M059J (cell line): Measurements from ENCODE around the gene CDK11B. TPM values are rescaled to one million over a fixed set of nuclear protein-coding genes. Genes with fewer than 3 reads are reported as not detected.
"Not testable (repeated sequence)": the region's sequence is repeated elsewhere in the genome, so short reads cannot be mapped to it uniquely, and the experiment has no call there.

ENCODE experiments used
- DNase-seq: peaks from one replicate; pipeline ENCODE4 v3.0.0-alpha.2; 2012; ENCODE audit warnings: low read depth
- total RNA-seq: library from RNA; depleted of rRNA; stranded (reverse); fragments of >200 nt; shearing (Covaris generic); gene quantifications from 2 replicates; pipeline ENCODE4 v1.2.3, GENCODE V29; 2014; rRNA removed

Gene CDK11B
- total RNA-seq, 1 experiment from 2014 or later, result 13.2 TPM

GRCh38 chr1:1599935-1600860, 58.6 kb downstream of the CDK11B start, which contains the start of gene FNDC10:
Gene FNDC10 (minus strand): TSS chr1:1600135. CDS start chr1:1600015, 120 bp downstream.
- DNase-seq, result no peak

GRCh38 chr1:1599030-1599934, 59.5 kb downstream of the CDK11B start:
- no peak for DNase-seq

GRCh38 chr1:1598720-1599029, 60.1 kb downstream of the CDK11B start:
- no peak for DNase-seq

DNA sequence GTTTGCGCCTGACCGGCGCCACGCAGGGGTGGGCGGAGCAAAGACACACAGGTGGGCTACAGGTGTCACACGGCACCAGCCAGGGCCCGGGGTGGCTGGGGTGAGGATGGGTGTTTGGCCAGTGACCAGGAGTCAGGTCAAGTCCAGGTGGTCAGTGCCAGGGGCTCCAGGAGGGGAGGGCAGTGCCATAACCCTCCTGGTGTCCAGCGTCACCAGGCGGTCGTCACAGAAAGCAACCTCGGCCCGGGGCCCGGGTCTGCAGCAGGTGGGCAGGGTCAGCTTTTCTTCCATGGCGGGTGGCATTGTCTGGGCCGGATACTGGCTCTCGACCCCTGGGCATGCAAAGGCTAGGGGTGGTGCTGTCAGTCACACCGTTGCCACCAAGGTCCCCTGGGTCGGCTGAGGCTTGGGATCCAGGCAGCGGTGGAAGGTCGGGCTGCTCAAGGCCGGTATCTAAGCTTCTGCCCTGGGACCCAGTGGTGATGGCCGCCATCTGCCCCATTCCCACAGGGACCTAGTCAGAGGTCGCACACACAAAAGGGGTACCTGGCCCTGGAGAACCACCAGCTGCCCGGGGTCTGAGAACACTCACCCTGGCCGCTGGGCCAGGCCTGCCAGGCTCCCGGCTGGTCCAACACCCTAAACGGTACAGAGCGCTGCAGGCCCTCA, 60.6 kb downstream of the CDK11B start:
- DNase-seq, result no peak

- DNase-seq, result peak; percentile 31
Measured at GRCh38 chr1:1597275-1597930, 61.4 kb downstream of the CDK11B start.

DNA sequence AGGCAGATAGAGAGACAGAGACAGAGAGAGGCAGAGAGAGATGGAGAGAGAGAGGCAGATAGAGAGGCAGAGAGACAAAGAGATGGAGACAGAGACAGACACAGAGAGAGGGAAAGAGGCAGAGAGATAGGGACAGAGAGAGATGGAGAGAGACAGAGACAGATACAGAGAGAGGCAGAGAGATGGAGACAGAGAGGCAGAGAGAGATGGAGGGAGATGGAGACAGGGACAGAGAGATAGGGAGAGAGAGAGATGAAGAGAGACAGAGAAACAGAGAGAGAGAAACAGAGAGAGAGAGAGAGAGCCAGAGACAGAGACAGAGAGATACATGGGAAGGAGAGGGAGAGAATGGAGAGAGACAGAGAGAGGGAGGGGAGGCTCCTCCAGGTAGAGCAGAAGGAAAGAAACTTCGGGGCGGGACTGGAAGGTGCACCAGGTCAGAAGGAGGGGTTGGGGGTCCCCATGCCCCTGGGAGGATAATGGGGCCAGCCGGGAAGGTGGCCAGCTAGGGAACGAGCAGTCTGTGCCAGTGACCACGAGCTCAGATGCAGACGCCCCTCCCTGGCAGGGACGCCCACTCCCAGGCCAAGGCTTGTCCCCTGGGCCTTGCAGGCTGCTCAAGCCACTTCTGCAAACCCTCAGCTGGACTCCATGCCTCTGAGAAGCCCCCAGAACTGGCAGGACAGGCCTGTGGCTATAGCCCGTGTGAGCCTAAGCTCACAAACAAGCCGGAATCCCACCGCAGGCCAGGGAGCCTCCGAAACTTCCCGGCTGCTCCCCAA, 62.1 kb downstream of the CDK11B start:
- no peak for DNase-seq

- DNase-seq, result not testable (repeated sequence)
Measured at GRCh38 chr1:1595341-1595740, 63.5 kb downstream of the CDK11B start.

DNA sequence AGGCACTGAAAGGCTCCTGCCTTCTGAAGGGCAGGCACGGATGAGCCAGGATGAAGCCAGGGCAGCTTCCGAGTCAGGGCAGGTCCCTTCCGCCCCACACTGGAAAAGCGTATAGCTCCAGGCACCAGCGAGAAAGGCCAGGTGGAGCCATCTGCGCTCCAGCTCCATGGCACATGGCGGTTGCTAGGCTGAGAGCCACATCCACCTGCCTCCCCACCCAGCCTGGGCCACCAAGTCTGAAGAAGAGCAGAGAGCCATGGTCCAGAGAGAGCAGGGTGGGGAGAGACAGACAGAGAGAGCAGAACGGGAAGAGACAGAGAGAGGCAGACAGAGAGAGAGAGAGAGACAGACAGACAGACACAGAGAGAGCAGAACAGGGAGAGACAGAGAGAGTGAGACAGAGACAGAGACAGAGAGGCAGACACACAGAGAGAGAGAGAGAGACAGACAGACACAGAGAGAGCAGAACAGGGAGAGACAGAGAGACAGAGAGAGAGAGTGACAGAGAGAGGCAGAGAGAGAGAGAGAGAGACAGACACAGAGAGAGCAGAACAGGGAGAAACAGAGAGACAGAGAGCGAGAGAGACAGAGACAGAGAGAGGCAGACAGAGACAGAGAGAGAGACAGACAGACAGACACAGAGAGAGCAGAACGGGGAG, 64.1 kb downstream of the CDK11B start:
- peak; percentile 31 for DNase-seq

DNA sequence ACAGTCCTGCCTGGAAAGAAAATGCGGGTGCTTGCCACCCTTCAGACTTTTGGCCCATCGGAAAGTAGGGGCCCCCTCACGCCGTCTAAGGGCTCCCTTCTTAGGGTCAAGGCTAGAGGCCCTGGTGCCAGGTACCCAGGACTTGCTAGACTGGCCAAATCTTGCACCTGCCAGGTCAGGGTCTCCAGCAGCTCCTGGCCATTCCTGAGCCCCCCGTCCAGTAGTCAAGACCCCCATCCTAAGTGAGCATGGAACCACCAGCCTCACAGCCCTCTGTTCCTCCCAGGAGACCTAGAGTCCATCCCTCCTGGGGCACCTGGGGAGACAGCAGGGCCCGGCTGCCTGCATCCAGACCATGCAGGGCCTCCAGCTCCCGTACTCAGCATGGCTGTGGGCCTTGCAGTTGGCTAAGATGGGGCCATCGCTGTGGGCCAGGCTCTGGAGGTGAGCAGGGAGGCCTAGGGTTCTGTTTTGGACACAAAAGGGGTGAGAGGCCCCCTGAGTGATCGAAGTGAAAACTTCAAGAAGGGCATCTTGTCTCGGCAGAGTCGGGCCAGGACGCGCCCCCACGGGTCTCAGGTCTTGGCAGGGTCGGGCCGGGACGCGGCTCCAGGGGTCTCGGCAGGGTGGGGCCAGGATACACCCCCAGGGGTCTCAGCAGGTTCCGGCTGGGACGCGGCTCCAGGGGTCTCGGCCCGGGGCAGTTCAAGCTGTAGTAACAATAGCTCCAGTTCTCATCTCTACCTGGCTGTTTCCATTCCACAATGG, 64.8 kb downstream of the CDK11B start:
- DNase-seq, result no peak

DNA sequence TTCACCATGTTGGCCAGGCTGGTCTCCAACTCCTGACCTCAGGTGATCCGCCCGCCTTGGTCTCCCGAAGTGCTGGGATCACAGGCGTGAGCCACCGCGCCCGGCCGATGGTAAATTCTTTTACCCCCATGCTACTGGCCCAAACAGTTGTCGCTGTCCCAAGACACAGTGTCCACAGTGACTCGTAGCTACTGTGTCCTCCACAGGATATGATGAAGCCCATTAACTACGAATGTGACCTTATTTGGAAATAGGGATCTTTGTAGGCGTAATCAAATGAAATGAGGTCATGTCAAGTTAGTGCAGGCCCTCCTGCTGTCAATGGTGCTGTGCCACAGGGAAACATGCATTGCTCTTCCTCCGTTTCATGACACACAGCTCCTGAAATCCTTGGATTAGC, 67.4 kb downstream of the CDK11B start:
- peak; percentile 47 for DNase-seq

Other genes starting within 250 kb of the CDK11B start
- 0.17 and 0.64 TPM in 2 replicates for gene ANKRD65, start 237.7 kb downstream of the CDK11B start, total RNA-seq
- gene VWA1, start 223.3 kb downstream of the CDK11B start, total RNA-seq, result 0.12 and 1.1 TPM in 2 replicates
- not detected in 2 replicates for gene ATAD3C, start 209.3 kb downstream of the CDK11B start, total RNA-seq
- 2.9 and 7.7 TPM in 2 replicates for gene ATAD3B, start 187.2 kb downstream of the CDK11B start, total RNA-seq
- gene ATAD3A, start 146.8 kb downstream of the CDK11B start, total RNA-seq, result 26.7 and 55.9 TPM in 2 replicates
- gene TMEM240, start 118.4 kb downstream of the CDK11B start, total RNA-seq, result 0.15 TPM in 1 of 2 replicates, not detected in the other
- gene SSU72, start 84.1 kb downstream of the CDK11B start, total RNA-seq, result 69.3 and 96.9 TPM in 2 replicates
- 1.1 and 6.1 TPM in 2 replicates for gene FNDC10, start 58.9 kb downstream of the CDK11B start, total RNA-seq
- 15.8 and 28.6 TPM in 2 replicates for gene MIB2, start 43.5 kb downstream of the CDK11B start, total RNA-seq
- gene MMP23B, start 26.8 kb downstream of the CDK11B start, total RNA-seq, result 0.27 TPM in 1 of 2 replicates, not detected in the other
- 11.5 and 25.5 TPM in 2 replicates for gene SLC35E2B, start 33.8 kb upstream of the CDK11B start, total RNA-seq
- gene CDK11A, start 65.4 kb upstream of the CDK11B start, total RNA-seq, result 2.6 and 11.0 TPM in 2 replicates
- gene NADK, start 119.5 kb upstream of the CDK11B start, total RNA-seq, result 36.8 and 44.7 TPM in 2 replicates
- gene GNB1, start 232.1 kb upstream of the CDK11B start, total RNA-seq, result 80.3 and 137 TPM in 2 replicates